Fibroblast of the conjunctiva (primary cell): ENCODE data around the gene GPR61.

ENCODE experiments used
- DNase-seq: peaks from one replicate; pipeline ENCODE4 v3.0.0-alpha.2; 2010; ENCODE audit warnings: low read depth

The GPR61 gene, protein sequence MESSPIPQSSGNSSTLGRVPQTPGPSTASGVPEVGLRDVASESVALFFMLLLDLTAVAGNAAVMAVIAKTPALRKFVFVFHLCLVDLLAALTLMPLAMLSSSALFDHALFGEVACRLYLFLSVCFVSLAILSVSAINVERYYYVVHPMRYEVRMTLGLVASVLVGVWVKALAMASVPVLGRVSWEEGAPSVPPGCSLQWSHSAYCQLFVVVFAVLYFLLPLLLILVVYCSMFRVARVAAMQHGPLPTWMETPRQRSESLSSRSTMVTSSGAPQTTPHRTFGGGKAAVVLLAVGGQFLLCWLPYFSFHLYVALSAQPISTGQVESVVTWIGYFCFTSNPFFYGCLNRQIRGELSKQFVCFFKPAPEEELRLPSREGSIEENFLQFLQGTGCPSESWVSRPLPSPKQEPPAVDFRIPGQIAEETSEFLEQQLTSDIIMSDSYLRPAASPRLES

DNA sequence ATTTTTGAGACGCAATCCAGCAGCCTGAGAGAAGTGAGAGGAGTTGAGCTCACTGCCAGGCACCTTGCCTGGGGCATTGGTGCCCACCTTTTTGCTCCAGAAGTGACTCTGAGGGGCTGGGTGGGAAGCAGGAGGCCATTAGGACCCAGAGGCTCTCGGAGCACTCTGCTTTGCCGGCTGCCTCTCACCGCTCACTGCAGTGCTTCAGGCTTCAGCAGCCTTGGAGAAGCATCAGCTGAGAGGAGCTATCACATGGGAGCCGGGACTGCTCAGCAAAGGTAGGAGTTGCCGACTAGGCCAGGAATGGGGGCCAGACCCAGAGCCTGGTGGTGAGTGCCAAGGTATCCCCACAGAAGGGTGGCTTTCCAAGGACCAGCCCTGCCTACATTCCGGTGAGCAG lies at the start of gene GPR61:
Gene GPR61 (plus strand): TSS at position 197 of the 400 bp plus-strand sequence. CDS start 3,151 bp downstream, outside the sequence.
- DNase-seq, result no peak

DNA sequence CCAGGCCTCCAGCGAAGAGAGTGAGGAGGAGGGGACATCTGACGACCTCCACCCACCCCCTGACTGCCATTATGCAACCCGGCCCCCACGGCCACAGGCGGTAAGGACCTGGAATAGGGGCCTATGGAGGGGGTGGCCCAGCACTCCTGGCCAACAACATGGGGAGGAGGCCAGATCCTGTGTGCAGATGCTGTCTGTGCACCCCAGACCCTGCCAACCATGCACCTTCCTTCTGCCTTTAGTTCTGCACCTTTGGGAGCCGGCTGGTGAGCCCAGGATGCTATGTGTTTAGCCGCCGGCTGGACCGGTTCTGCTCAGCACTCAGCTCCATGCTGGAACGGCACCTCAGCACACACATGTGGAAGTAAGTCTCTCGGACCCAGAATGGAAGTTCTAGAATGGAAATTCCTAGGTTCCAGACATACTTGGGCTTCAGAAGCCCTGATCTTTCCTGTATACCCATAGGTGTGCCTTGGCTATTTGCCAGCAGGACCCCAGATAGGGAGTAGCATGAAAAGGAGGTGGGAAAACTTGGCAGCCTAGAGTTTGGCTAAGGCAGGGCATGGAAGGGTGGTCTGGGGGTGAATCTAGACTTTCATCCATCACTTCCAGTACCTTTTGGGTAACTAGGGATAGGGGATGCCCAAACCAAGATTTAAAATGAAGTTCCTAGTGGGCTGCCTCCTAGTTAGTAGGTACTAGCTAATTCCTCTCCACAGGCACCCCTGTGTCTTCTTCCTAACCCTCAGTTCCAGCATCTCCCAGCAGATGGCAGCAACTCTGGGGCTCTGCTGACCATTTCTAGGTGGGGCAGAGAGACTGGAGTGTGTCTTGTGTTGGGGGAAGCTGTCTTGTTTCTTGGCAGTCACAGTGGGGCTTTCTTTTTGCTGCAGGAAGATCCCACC lies 49.4 kb upstream of the GPR61 start:
- DNase-seq, result peak; percentile 47

DNA sequence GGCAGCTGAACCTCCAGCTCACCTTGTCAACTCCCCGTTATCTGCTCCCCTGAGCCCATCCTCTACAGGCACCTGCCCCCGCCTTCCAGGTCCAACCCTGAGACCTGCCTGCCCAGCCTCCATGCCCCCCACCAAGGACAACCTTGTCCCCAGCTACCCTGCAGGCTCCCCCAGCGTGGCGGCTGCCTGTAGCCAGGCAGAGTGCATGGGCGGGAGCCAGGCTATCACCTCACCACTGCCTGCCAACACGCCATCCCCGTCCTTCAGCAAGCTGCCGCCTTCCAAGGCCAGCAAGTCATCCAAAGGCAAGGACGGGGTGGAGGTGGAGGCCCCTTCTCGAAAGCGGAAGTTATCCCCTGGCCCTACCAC lies 48.8 kb upstream of the GPR61 start:
- no peak for DNase-seq

DNA sequence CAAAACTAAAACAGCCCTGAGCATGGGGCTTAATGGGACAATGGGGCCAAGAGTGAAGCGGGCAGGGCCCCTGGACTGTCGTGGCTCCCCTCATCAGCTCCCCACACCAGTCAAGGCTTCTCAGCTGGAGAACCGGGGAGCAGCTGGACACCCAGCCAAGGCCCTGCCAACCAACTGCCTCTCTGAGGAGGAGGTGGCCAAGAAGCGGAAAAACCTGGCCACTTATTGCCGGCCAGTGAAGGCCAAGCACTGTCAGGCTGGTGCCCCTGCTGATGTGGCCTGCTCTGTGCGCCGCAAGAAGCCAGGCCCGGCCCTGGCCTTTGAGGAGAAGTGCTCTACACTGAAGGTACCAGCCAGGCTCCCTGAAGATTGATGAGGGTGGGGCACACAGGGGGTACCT lies 48.3 kb upstream of the GPR61 start:
- DNase-seq, result no peak

DNA sequence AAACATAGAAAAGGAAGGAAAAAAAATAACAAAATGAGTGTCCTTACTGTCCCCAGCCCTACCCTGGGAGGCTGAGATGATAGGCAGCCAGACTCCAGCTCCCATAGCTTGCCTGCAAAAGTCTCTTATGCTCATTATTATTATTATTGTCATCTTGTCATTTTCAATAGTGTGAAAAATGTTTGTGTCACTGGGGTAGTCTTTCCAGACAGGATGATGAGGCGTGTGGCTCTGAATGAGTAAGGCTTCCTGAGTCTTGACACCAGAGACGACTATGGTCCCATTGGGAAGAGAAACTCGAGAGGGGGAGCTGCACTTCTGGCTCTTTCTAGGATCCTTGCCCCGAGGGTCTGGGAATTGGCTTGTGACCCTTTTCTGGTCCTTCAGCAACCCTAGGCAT lies 46.9 kb upstream of the GPR61 start:
- DNase-seq, result no peak

DNA sequence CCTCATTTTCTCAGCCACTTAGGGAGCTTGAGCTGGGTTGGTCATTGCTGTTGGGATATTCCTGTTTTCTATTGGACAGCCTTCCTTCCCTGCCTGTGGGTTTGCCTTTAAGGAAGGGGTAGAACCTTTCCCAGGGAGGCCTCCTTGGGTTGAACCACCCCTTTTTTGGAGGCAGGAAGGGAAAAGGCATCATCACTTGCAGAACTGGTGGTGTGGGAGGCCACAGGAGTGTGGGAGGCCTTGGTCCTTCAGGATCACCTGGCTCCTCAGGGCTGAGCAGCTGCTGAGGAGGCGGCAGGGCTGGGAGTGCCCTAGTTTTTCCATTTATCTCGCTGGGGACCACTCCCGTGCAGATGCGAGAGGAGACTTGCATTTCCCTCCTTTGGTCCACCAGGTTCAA lies 46.4 kb upstream of the GPR61 start:
- no peak for DNase-seq

DNA sequence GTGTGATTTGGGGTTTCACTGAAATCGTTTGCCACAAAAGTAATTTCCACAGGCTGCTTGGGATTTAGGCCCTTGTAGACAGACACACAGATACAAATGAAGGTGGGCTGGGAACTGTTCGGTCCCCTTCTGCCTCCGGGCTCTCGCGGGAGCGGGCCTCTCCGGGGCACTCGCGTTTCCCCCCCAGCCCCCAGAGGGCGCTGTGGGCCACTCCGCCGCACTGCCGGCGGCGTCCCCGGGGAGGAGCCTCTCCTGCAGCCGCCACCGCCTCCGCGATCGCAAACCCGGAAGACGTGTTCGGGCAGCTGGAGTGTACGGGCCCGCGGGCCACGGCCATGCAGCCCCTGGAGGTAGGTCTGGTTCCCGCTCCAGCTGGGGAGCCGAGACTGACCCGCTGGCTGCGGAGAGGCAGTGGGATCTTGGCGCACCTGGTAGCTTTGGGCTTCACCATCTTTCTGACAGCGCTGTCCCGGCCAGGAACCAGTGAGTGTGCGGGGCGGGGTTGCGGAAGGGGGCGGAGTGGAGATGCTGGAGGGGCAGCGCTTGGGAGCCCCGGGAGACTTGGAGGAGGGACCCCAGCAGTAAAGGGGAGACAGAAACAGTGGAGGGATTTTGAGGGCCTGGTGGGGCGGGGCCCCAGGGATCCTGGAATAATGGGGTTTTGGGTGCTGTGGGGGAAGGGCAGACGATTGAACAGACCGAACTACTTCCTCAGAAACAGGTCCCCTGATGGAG lies 45.7 kb upstream of the GPR61 start, which contains the start of gene CYB561D1:
Gene CYB561D1 (plus strand): TSS at position 290 of the 735 bp plus-strand sequence. CDS start 46 bp downstream, at position 336.
- DNase-seq, result peak; percentile 47

DNA sequence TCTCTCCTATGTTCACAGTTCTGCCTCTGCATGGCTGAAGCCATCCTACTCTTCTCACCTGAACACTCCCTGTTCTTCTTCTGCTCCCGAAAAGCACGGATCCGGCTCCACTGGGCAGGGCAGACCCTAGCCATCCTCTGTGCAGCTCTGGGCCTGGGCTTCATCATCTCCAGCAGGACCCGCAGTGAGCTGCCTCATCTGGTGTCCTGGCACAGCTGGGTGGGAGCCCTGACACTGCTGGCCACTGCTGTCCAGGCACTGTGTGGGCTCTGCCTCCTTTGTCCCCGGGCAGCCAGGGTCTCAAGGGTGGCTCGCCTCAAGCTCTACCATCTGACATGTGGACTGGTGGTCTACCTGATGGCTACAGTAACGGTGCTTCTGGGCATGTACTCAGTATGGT lies 43.9 kb upstream of the GPR61 start:
- no peak for DNase-seq

DNA sequence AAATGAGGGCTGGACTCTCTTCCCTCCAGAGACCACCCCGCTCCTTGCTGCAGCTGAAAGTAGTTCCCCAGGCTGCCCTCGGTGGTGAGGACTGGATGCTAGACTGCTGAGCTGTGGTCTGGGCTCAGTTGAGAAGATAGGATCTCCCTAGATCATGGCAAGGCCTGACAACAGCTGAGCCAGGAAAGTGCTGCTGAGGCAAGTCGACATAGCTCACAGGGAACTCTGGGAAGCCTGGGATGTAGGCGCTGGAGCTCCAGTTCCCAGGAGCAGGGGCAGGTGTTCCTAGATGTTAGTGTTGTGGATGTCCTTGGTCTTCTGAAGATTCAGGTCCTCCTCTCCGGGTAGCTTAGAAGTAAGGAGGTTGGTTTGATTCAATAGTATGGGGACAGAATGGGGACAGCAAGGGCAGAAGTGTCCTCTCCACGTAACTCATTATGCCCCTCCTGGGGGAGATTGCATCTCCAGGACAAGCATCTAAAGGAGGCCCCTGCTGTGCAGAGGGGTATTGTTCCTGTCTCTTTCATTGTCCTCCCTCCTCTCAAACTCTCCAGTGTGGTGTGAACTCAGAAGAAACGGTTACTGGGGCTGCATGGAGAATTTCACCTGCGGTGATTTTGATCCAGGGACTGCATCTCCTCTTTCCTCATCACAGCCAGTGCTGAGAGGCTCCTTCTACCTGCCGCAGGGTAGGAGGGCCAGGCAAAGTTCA lies 42.1 kb upstream of the GPR61 start:
- DNase-seq, result no peak

DNA sequence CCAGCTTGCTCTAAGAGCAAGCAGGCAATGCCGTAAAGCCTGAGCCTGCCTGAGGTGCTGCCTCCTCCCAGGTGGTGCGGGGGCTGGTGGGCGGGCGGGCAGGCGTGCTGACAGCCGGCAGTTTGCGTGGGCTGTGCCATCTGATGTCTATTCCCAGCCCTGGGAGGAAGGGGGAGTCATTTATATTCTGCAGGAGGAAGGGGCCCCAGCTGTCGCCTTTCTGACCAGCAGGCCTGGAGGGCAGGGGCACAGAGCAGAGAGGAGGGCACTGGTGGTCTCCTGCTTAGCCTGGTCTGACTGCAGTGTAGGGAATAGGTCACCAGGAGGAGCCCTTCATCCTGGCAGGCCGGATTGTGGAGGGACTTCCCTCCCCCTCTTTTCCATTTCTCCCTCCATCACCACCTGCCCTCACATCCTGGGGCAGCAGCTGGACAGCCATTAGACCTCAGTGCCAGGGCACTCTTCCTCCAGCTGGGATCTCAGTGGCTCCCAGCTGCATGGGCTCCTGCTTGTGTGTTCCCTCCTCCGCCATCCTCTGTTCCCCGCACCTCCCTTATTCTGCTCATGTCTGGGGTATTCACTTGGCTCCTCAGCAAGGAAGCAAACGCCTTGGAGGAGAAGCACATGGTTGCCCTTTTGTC lies 41.4 kb upstream of the GPR61 start:
- DNase-seq, result no peak

DNA sequence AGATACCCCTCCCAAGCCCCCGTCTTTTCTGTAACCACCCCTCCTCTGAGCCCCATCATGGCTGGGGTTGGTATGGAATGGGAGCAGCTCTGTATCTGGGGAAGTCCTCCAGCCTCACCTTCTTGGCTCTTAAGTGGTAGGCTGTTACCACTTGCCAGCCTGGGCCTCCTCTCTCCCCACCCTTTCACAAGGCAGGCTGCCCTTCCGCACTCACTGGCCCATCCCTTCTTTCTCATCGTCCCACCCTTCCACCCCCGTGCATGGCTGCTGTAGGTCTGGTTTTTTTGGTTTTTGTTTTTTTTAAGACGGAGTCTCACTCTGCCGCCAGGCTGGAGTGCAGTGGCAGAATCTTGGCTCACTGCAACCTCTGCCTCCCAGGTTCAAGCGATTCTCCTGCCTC lies 40.6 kb upstream of the GPR61 start:
- no peak for DNase-seq

DNA sequence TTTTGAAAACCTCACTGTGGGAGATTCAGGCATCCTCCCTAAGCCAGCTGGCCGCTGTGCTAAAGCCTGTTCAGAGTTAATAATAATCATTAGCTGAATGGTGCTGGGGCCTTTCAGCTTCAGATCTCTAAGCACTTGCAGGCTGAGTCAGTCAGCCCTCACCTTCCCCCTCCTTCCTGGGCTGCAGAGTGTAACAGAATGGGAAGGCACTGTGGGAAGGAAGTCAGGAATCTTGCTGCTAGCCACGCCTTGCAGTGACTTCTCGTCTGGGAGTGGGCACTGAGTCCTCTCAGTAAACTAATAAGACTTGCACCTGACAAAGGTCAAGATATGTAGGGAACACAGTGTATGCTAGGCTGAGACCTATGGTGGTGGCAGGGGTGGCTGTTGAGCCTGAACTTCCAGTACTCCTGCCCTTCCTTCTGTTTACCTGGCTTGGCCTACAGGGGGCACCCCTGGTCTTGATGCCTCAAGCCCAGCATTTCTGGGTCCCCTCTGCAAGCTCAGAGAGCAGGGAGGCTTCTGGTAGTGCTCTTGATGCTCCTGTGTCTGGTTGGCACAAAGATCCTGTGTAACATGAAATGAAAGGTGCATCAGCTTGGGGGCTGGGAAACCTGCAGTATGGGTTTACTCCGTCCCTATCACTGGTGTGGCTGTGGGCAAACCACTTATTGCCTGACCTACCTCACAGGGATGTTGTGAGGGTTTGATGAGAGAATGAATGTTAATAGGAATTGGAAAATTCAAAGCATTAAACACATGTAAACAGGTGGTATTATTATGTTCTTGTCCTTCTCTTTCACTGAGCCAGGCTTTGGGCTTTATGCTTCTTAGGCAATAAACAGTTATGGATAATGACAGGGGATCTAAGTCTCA lies 39.8 kb upstream of the GPR61 start:
- no peak for DNase-seq

DNA sequence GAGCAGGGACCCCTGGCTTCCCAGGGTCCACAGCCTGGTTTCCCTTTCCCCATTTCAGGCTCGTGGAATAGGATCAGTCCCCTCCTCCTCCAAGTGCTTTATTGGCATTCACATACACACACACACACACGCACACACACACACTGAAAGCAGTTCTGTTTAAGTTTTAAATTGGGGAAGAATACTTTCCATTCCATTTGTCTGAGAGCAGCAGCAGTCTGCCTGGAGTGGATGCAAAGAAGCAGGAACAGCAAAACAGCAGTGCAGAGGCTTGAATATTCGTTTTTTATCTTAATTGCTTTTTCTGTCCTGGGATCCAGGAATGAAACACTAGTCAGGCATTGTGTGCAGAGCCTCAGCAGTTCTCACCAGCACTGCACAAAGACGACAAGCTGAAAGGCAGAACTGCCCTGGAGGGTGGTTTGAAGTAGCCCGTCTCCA lies 38.7 kb upstream of the GPR61 start:
- no peak for DNase-seq

DNA sequence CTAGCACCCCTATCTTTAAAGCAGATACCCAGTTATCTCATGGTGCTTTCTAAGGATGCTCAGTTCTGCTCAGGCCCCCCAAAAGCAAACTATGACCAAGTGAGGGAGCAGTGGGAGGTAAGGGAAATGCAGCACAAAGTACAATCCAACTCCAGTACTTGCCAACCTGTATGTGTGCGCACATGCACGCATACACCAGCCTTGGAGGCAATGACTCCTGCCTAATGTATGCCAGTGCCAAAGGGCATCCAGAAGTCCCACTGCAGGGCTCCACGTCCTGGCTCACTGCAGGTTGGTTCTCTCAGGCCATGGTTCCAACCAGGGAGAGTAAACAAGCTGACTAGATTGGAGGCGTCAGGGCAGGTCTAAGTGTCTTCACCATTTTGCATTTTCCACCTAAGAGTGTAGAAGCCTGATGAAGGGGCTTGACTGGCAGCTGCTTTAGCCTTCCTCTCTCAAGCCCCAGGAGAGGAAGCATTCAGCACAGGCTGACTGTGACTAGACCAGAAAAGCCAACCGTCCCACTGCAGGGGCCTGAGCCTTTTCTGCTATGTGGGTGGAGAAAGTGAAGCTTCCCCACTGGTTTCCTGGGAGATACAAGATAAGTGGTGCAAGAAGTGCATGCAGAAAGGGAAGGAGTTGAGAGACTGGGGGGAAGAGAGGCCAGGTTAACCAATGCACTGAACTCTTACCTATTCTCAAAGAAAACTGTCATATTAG lies 37.9 kb upstream of the GPR61 start:
- no peak for DNase-seq

DNA sequence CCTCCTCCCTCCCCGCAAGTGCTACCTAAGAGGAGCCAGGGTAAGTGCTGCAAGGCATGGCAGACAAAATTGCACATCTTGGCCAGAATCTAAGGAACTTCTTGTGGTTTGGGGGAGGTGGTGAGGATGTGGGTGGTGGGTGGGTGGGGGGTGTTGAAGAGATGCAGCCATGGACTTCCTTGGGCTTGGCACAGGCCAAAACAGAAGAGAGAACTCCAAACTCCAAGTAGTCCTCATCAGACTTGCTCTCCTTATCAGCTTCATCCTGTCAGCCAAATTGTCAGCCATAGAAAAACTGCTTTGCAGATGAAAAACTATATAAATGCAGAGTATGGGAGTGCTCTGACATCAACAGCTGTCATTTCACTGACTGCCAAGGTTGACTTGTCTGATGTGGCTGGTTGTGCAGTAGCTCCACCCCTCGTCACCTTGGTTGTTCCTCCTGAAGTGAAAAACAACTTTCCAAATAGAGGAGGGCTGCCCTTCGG lies 37.3 kb upstream of the GPR61 start:
- DNase-seq, result no peak

DNA sequence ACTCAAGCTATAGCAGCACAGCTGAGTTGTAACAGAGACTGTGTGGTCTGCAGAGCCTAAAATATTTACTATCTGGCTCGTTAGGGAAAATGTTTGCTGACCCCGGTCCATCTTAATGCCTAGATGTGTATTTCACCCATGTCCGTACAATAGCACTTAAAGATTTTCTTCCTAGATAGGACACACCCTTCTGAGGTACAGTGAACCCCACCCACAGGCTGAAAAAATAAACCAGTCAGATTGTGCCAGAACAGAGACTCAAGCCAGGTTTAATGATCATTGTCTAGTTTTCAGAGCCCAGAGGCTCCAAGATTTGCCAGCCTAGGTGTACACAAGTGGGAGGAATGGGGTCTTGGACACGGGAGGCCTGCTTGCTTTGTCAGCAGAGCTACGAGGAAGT lies 35.7 kb upstream of the GPR61 start:
- no peak for DNase-seq

DNA sequence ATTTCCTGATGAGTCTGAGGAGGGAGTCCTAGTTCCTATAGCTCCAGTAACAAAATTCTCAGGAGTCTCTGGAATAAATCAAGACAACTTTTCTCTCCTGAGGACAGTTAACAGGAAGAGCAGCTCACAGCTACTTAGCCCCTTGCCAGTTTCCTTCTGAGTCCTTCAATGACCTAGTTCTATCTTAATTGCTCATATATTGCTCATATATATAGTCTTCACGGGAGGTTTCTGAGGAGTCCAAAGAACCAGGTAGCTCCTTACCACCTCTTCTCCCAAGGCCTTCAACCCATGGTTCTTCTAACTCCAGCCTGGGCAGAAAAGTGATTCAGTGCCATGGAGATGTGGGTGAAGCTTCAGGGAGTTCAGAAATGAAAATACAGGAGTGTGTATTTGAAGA lies 34.7 kb upstream of the GPR61 start:
- DNase-seq, result no peak

DNA sequence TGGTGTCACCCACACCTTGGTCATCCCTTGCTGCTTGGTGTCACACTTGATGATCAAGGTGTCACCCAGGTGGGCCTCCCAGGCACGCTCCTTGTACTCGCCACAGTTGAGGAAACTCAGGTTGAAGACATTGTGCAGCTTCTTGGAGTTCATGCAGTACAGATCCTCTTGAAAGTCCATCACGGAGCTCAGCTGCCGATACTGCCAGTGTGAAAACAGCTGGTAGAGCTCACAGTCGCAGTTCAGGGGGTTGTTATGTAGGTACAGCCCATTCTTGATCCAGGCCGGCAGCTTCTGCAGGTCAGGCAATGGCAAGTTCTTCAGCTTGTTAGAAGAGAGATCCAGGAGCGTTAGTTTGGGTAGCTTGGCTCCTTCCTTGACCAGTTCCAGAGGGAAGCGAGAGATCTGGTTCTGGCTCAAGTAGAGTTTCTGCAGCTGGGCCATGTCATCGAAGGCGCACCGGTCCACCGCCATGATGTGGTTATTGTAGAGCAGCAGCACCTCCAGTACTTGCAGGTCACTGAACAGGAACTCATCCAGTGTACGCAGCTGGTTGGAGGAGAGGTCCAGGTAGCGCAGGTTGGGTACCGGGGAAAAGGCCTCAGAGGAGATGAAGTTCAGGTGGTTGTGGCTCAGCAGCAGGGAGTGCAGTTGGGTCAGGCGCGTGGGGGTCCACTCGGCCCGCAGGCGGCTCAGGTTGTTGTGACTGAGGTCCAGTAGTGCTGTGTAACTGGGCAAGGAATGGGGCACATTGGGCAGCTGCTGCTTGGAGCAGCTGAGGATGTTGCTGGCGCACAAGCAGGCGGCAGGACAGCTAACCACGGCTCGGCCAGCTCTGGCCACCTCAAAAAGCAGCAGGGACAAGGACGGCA lies 31.4 kb upstream of the GPR61 start:
- DNase-seq, result no peak
